Activated CD4-positive, alpha-beta T cell treated with anti-CD3 and anti-CD28 coated beads, Interleukin-2, Interleukin-6, amounts not matched to agents 100 ng/mL and 50 ng/mL, durations not matched to agents 16 hours and 8 hours (primary cell): ENCODE results near the gene COQ5.
"Not testable (repeated sequence)": the region's sequence is repeated elsewhere in the genome, so short reads cannot be mapped to it uniquely, and the experiment has no call there.

Source experiments
- DNase-seq: peaks from one replicate; pipeline ENCODE4 v3.0.0-alpha.2; 2020

The COQ5 gene, protein sequence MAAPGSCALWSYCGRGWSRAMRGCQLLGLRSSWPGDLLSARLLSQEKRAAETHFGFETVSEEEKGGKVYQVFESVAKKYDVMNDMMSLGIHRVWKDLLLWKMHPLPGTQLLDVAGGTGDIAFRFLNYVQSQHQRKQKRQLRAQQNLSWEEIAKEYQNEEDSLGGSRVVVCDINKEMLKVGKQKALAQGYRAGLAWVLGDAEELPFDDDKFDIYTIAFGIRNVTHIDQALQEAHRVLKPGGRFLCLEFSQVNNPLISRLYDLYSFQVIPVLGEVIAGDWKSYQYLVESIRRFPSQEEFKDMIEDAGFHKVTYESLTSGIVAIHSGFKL

DNA sequence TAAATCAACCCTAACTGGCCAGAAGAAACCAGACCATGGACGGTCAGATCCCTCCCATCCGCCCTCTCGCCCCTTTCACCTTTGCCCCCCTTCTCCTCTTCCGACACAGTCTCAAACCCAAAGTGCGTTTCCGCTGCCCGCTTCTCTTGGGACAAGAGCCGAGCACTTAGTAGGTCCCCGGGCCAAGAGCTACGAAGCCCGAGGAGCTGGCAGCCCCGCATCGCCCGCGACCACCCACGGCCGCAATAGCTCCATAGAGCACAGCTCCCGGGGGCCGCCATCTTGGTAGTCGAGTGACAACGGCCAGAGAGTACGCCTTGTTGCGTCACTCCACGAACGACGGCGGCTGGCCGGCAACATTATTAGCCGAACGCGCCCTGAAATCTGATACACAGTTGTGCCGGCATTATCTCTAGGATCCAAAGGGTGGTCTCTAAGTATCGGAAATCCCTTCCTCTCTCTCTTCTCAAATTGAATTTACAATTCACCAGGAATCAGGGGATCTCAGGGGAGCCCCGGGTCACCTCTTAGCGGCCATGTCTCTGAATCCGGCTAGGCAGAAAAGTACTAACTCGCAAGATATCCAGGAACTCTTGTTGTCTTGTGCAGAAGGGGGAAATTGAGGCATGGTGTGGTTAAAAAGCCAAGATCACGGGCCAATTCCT lies at the start of gene COQ5:
COQ5 (minus strand) TSS at position 298 of the 665 bp plus-strand sequence; CDS start at position 281, 17 bp downstream.
- peak; percentile 92 for DNase-seq

DNA sequence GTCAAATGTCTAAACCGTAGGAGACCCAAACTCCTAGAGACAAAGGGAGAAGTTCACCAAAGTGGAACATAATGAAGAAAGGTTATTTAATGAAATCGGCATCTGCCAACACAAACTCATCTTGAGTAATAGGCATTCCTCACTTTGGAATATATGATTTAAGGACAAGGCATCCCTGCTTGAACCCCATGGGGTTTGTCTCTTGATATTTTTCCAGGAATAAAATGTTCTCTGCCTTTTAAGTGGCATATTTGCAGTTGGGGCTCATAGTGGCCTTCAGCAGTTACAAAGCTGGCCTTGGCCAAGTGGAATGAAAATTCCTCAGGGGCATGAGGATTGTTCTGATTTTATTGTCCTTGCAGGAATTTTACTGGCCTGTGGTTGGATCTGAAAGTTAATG lies 45.1 kb upstream of the COQ5 start:
- DNase-seq = no peak

DNA sequence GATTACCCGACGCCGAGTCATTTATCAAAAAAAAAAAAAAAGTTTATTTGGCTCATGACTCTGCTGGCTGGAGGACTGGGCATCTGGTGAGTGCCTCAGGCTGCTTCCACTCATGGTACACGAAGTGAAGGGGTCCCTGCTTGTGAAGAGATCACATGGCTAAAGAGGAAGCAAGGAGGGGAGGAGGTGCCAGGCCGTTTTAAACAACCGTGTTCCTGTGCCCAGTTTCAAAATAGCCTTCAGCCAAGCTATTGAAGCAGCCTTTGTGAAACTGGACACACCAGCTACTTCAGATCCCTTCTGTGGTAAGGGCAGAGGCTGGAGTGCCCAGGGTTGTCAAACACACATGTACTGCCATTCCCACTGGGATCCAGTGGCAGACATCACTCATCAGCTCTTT lies 44.6 kb upstream of the COQ5 start:
- DNase-seq = no peak

DNA sequence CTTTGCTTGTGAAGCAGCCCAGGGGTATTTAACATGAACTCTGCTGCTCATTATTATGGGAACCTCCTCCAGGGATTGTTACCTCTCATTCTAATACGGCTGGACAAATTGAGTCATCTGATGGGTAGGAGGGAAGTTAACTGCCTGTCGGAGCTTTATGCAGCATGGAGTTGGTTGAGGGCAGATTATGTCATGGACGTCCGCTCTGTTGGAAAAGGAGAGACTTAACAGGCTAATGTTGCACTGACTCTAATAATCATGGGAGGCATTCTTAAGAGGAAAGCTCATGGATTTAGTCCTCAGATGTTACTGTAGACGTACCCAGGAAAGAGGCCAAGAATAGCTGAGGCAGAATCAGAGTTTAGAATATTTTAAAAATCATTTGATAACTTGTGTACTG lies 42.3 kb upstream of the COQ5 start:
- no peak for DNase-seq

DNA sequence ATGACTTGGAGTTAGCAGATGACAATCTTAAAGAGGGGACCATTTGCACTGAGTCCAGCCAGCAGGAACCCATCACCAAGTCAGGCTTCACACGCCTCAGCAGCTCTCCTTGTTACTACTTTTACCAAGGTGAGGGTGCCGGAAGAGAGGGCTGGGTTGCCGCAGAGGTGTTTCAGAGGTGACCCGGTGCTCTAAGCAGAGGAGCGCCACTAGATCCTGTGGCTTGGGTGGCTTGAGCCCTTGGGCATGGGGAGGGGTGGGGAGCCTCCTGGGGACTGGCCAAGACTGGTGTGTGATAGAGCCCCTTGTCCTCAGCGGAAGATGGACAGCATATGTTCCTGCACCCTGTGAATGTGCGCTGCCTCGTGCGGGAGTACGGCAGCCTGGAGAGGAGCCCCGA lies 34.5 kb upstream of the COQ5 start:
- no peak for DNase-seq

DNA sequence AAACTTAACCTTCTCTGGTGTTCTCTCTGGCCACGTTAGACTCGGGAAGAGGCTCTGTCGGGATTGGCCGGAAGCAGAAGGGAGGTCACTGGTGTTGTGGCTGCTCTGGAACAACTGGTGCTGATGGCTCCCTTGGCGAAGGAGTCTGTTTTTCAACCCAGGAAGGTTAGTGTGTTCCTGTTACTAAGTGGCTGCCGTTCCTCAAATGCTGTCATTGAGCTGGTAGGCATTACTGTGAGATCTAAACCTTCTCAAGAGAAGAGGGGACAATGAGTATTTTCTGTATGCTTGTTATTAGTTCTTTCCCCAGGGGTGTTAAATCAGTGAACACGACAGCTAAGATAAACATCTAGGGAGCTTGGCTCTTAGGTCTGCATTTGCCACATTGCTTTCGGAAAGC lies 33.9 kb upstream of the COQ5 start:
- DNase-seq = no peak

DNA sequence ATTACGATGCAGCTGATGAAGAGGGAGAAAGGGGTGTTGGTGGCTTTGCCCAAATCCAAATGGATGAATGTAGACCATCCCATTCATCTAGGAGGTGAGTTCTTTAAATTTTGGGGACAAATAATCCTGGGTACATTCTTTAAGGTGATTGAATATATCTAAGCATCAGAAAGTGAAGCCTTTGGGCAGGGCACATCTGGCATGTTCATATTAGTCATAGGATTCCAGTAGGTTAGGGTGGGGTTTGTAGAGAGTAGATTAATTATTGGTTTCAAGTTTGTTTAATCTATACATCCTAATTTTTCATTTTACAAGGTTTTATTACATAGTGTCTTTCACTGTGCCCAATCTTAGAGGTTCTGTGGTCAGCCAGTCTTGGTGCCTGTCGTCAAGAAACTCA lies 28.6 kb upstream of the COQ5 start:
- no peak for DNase-seq

DNA sequence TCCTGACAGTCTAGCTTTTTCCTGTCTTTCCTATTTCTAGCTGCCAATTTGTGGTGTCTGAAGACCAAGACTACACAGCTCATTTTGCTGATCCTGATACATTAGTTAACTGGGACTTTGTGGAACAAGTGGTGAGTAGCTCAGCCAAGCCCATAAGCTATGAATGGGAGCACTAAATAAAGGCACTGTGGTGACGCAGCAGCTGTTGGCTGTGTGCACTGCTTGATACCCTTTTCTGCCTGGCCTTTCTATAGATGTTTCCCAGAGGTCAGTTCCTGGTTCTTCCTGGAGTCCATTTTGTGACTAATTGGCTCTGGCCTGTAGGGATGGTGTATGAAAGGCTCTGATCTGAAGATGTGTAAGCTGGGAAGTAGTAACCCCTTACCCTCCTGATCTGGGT lies 25.7 kb upstream of the COQ5 start:
- no peak for DNase-seq

DNA sequence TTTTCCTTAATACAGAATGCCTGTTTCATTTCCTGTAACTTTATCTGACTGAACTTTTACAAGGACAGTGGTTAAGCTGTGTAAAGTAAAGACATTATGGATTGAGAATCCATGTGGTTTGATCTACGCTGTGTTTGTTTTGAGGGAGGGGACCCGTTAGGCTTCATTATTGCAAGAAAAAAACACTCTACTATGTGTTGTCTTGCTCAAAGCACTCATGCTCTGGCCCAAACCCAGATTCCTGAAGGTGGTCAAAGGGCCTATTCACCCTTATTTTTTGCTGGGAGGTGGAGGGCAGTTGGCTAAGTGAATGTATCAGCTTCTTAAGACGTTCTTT lies 17.1 kb upstream of the COQ5 start:
- no peak for DNase-seq

DNA sequence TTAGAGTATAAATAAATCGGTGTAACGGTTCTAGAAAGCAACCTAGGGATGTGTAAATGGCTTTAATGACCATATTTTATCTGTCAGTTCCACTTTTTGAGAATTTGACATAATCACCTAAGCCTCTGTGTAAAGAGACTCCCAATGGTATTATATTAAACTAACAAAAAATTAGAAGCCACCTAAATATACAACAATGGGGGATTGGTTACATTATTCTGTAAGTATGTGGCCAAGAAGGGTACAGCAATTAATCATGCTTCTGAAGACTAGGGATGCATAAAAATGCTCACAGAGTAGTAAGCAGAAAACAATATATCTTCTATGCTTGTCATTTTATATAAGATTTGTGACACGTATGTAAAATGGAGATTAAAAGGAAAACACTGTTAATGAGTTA lies 15.7 kb upstream of the COQ5 start:
- DNase-seq = no peak

DNA sequence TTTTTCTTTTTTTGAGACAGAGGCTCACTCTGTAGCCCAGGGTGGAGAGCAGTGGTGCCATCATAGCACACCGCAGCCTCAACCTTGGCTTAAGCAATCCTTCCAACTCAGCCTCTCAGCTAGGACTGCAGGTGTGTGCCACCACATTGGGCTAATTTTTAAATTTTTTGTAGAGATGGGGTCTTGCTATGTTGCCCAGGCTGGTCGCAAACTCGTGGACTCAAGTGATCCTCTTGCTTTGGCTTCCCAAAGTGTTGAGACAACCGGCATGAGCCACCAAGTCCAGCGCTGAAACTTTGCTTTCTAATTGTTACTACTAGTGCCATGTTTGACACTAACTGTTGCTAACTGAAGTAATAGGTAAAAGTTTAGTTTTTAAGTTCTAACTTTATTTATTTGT lies 13.2 kb upstream of the COQ5 start:
- no peak for DNase-seq

DNA sequence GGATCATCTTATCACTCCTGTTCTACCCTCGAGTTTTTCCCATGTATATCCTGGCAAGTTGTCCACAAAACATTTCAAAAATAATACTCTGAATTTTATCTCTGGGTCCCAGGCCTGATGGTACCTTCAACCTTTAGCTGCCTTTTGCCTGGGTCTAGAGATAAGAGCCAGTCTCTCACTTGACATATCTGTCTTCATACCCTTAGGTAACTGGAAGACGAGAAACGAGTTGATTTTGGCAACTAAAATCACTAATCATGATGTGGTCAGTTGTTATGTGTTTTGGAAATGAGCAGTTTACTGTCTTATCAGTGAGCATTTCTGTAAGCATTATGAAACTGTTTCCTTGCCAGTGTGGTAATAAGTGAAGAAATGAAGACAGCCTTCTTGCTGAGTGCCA lies 11.5 kb upstream of the COQ5 start:
- DNase-seq = peak; percentile 42

DNA sequence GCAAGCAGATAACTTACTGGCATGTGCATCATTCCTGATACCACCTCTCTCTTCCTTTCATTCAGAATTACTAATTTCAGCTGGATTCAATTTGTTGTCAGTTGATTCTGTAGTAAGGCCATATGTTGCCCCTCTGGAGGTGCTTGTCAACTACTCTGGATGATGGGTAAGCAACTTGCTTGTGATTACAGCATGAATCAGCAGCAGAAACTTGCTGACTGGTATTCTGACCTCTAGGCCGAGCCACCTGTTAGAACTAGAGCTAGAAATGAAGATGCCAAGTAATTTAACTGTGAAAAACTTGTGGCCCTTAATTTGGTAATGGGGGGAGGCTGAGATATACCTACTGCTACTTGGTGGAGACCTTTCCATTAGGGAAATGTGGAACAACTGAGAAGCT lies 10.3 kb upstream of the COQ5 start:
- peak; percentile 69 for DNase-seq

DNA sequence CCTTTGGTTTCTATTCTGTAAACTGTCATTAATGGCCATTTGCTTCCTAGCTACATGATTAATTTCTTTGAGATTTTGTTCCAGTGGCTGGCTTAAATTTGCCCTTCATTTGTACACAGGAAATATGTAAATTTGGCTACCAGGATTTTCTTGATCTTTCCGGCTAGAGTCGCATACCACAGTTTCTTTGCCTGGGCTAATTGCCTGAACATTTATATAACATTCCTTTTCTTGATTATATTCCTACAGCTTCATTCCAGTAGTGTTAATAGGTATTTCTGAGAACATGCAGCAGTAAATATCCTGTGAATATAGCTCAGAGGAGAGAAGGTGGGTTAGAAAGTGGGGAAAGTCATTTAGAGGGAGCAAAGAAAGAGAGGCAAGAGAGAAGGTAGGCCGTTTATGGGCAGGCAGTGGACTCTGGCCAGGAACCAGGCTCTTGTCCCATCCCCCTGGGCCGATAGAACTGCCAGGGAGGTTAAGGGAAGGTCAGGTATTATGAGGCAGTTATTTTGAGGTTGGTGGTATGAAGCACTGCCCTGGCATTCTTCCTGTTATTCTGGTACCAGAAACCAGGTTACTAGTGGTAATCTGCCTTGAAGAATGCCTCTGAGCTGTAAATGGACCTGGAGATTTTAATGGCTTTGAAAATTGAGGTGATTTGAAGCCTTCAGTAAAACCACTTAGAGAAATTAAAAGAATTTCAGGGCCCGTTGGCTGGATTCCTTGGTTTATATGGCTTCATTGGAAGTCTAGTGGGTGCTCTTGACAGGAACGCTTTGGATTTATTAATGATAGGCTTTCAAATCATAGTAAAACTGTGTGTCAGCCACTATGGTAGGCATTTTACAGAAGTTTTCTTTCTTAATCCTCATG lies 9.6 kb upstream of the COQ5 start:
- DNase-seq = peak; percentile 26

DNA sequence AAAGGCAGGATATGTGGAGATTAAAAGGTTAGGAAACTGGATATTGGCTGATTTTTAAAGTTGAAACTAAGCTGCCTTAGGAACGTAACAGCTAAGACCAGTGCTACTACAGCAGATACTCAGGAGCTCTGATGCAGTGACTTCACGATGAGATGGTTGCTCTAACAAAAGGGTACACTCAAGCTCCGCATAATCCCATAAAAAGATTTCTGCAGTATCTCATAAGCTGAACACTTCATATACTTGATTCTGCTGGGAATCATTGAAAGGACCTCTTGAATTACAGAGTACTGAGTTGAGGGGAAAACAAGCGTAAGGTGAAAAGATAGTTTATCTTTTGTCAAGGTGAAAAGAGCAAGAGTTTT lies 8.9 kb upstream of the COQ5 start:
- no peak for DNase-seq

DNA sequence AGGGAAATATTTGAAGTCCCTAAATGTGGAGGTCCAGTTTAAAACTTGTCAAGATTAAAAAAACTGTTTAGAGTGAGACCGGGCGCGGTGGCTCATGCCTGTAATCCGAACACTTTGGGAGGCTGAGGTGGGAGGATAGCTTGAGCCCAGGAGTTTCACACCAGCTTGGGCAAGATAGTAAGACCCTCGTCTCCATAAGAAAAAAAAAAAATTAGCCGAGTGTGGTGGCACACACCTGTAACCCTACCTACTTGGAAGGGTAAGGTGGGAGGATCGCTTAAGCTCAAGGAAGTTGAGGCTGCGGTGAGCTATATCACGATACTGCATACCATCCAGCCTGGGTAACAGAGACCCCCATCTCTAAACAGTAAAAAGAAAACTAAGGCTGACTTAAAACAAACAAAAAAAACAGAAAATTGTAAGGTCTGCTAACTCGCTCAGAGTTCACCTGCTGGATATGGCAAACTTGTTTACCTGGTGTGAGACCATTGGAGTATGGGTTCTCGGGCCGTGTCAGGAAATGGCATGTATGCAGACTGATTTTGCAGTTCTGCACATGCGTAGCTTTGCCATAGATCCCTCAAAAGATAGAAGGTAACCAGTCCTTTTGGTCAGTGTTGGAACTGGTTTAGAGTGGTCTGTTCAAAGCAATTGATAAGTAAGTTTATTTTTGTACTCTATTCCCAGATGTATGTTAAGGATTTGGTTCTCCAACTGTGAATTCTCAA lies 7.3 kb upstream of the COQ5 start:
- DNase-seq = peak; percentile 55

DNA sequence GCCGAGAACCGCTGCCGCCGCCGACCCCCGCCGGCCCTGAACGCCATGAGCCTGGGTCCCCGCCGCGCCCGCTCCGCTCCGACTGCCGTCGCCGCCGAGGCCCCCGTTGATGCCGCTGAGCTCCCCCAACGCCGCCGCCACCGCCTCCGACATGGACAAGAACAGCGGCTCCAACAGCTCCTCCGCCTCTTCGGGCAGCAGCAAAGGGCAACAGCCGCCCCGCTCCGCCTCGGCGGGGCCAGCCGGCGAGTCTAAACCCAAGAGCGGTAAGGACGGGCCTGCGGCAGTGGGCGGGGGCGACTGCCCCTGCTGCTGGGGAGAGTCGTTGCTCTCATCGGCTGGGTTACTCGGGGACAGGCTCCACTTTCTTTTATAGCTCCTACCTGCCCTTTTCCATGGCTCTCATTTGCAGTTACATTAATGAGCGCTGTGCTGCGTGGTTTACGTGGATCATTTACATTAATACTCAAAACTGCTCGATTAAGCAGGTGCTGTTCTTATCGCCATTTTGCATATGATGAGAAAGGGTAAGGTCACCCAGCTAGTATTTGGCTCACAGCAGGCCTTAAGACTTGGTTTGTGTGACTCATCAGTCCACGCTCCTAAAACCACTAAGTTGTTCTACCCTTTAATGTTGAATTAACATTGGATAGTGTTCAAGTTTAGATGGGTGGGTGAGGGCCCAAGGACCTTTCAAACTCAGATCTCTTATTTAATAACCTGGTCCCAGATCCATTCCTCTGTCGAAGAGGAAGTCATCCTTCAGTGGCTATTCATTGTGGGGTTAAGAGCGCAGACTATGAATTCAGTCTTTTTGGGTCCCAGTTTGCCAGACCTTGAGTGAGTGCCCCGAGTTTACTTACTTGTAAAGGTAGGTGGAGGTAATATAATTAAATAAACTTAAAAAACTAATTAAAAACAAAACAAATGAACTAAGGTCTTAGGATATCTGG lies 6.0 kb upstream of the COQ5 start:
- DNase-seq = peak; percentile 58

DNA sequence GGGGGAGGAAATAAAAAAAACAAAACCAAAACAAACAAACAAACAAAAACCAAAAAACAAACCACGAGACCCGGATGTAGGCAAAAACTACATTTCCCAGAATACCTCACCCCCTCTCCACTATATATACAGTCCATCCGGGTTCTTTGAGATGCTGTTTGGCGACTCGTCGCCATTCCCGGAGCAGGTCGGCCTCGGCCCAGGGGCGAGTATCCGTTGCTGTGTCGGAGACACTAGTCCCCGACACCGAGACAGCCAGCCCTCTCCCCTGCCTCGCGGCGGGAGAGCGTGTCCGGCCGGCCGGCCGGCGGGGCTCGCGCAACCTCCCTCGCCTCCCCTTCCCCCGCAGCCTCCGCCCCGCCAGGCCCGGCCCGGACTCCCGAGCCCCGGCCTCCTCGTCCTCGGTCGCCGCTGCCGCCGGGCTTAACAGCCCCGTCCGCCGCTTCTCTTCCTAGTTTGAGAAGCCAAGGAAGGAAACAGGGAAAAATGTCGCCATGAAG lies 5.3 kb upstream of the COQ5 start, which contains the start of gene RNF10:
RNF10 (plus strand) TSS at position 154 of the 500 bp plus-strand sequence. CDS start 456 bp downstream, outside the sequence.
- DNase-seq = peak; percentile 93

DNA sequence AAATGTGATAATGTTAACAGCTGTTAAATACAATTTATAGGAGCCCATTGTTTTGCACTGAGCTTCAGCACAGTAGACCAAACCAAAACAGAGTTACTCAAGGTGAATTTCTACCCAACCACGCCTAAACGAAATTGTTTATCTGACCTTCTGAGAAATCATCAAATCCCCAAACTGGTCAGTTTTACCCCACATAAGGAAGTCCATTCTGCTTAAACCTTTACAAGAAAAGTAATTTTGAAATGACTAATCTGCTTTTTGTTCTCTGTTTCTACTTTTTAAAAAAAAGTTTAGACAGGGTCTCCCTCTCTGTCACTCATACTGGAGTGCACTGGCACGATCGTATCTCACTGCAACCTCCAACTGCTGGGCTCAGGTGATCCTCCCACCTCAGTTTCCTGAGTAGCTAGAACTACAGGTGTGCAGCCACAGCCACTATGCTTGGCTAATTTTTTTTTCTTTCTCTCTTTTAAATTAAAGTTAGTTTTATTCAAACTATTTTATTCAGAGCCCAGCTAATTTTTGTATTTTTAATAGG lies 3.8 kb upstream of the COQ5 start:
- DNase-seq = no peak

DNA sequence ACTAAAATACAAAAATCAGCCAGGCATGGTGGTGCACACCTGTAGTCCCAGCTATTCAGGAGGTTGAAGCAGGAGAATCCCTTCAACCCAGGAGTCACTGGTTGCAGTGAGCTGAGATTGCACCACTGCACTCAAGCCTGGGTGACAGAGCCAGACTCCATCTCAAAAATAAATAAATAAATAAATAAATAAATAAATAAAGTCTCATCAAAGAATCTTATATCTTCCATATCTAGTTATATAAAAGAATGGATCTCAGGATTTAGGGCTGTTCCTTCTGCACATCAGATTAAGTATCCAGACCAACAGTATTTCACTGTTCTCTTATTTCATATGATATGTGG lies 1.4 kb upstream of the COQ5 start:
- not testable (repeated sequence) for DNase-seq

DNA sequence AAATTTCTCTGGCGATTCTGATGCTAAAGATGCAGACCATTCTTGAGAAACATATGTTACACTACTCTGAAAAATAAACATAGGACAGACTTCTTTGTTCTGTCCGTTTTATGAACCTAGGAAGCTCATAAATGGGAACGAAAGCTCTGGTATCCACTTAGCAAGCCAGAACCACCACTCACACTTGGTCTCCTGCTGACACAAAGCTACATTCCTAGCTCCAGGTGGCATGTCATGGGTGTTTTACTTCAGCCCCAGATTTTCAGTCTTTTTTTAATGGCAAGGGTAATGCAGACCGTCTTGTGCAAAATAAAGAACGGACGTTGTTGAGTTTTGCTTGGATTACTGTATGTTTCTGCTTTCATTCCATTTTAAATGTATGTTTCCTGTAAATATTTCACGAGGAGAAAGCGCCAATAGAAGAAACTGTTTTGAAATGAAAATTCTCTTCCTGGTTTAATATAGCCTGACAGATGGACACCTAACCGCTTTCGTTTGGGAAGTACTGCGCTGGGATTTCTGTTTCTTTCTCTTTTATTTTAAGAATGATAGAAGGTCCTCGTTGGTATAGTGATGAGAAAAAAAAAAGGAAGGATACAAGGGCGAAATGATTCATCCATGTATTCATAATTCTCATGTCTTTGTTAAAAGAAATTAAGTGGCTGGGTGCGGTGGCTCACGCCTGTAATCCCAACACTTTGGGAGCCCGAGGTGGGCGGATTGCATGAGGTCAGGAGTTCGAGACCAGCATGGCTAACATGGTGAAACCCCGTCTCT lies 871 bp upstream of the COQ5 start:
- DNase-seq = no peak
